HG02943 (cell line): ENCODE measurements around the gene TMEM201.

Experiments
- ATAC-seq: cut with Tn5 transposase; IDR thresholded peaks from one replicate; pipeline ENCODE4 v1.9.1; 2021; ENCODE audit warnings: mild to moderate bottlenecking, low read depth, moderate library complexity; ENCODE audit not compliant: unreplicated experiment

Gene TMEM201

DNA sequence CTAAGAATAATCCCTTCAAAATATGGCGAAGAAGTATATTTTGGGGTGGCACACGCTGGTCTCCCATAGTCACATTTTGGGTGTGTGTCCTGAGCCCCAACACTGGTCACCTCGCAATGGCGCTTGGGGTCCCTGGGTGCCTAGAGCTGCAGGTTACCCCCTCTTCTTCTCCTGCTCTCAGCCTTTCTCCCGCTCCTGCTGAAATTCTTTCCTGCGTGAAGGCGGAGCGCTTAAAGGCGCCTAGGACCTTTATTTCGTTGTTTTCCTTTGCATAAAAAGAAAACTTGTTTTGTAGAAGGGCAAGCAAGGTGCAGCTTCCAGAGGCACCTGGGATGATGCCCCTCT is 62.5 kb downstream of the TMEM201 start:
- ATAC-seq = no peak

GRCh38 chr1:9651565-9652378 is 63.1 kb downstream of the TMEM201 start, which contains the start of gene PIK3CD:
TSS of gene PIK3CD (plus strand) at chr1:9651731. CDS start at chr1:9710456, 58,725 bp downstream.
- ATAC-seq = no peak

- ATAC-seq = no peak
Observed at GRCh38 chr1:9652379-9653209, 63.9 kb downstream of the TMEM201 start.

GRCh38 chr1:9653210-9653490 is 64.4 kb downstream of the TMEM201 start:
- ATAC-seq = no peak

GRCh38 chr1:9653491-9654050 is 64.9 kb downstream of the TMEM201 start:
- ATAC-seq = no peak

DNA sequence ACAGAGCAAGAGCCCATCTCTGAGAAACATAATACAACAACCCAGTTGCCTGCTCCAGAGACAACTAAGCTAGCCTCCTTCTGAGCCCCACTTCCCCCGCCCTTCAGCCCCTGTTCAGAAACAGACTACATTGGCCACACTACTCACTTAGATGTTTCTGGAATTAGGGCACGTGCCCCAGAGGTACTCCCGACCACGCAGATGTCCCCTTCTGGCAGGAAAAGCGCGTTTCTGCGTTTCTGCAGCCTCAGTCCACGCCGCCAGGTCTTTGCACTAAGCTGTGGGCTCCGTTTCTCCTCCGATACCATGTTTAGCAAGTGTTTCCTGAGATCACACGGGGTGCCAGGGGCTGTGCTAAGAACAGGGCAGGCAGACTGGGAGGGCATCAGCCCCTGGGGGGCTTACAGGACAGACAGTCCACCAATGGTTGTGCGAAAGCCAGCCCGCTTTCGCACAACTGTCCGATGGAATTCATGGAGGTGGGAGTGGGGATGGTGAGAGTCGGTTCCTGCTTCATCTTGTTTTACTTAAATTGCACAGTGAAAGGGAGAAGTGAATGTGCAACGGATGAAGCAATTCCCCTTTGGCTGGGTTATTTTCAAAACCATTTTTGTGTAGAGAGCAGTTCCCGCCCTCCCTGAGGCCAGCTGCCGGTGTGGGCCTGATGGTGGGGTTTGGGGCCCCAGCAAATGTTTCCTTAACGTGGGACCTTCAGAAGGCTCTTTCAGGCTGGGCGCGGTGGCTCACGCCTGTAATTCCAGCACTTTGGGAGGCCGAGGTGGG is 65.5 kb downstream of the TMEM201 start:
- no peak for ATAC-seq

DNA sequence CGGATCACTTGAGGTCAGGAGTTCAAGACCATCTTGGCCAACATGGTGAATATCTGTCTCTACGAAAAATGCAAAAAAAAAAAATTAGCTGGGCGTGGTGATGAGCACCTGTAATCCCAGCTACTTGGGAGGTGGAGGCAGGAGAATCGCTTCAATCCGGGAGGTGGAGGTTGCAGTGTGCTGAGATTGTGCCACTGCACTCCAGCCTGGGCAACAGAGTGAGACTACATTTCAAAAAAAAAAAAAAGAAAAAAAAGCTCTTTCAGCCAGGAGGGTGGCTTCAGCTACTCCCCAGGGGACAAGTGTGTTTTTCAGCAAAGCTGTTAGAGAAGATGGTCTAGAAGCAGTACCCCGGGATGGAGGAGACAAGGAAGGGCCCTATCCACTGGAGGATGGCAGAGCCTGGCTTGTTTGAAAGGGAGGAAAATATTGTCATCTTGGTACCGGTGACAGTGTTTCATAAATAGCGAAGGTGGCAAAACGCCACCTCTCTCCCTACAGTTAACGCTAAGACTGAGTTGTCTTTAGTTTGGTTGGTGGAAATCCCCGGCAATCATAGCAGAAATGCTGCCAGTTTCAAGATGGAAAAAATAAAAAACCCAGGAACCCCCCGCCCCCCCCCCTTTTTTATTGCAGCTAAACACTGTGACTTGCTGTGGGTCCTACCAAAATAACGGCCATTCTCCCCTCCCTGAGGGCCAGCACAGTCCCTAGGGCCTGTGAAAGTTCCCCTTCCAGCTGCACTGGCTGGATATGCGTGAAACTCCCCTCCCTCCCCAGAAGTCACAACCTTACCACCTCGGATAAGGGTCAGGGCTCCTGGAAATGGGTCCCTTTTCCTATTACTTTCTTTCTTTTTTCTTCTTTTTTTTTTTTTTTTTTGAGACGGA is 66.4 kb downstream of the TMEM201 start:
- no peak for ATAC-seq

GRCh38 chr1:9655836-9656235 is 67.1 kb downstream of the TMEM201 start:
- no peak for ATAC-seq

- ATAC-seq = no peak
Observed at GRCh38 chr1:9657521-9658032, 68.9 kb downstream of the TMEM201 start.

DNA sequence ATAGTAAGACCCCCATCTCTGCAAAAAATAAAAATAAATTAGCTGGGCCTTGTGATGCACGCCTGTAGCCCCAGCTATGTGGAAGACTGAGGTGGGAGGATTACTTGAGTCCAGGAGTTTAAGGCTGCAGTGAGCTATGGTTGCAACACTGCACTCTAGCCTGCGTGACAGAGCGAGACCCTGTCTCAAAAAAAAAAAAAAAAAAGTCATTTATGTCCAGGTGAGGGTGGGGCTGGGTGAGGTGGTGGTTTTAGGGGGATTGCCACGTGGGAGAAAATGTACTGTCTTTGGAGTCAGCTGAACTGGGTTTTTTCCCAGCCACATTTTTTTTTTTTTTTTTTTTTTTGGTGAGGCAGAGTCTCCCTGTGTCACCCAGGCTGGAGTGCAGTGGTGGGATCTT is 69.5 kb downstream of the TMEM201 start:
- ATAC-seq = no peak

DNA sequence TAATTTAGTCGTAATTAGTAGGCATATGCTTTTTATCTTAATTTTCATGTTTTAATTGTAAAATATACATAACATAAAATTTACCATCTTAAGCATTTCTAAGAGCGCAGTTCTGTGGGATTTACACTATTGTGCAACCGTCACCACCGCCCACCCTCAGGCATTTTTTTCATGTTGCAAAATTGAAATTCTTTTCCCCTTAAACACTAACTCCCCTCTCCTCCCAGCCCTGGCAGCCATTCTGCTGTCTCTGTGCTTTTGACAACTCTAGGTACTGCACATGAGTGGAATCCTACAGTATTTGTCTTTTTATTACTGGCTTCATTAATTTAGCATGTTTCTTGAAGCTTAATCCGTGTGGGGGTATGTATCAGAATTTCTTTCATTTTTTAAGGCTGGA is 70.6 kb downstream of the TMEM201 start:
- no peak for ATAC-seq

GRCh38 chr1:9663257-9663656 is 74.5 kb downstream of the TMEM201 start:
- no peak for ATAC-seq
